Epithelial cell of esophagus (primary cell): ENCODE data around the gene P3R3URF.

Source experiments
- DNase-seq: peaks from one replicate; pipeline ENCODE4 v3.0.0; 2010; ENCODE audit warnings: low read depth
- H3K4me3 ChIP-seq: 2 replicates; pipeline ENCODE4 v1.5.1; 2011; ENCODE audit warnings: mild to moderate bottlenecking, low read length, control low read depth
- TF ChIP-seq, protein P1 (sequence below): IDR thresholded peaks from 2 replicates; pipeline ENCODE4 v1.5.1; 2011; ENCODE audit warnings: low read depth, mild to moderate bottlenecking, low read length, control low read depth, inconsistent platforms; ENCODE audit not compliant: insufficient read depth; ENCODE audit errors: missing control alignments

P3R3URF gene

DNA sequence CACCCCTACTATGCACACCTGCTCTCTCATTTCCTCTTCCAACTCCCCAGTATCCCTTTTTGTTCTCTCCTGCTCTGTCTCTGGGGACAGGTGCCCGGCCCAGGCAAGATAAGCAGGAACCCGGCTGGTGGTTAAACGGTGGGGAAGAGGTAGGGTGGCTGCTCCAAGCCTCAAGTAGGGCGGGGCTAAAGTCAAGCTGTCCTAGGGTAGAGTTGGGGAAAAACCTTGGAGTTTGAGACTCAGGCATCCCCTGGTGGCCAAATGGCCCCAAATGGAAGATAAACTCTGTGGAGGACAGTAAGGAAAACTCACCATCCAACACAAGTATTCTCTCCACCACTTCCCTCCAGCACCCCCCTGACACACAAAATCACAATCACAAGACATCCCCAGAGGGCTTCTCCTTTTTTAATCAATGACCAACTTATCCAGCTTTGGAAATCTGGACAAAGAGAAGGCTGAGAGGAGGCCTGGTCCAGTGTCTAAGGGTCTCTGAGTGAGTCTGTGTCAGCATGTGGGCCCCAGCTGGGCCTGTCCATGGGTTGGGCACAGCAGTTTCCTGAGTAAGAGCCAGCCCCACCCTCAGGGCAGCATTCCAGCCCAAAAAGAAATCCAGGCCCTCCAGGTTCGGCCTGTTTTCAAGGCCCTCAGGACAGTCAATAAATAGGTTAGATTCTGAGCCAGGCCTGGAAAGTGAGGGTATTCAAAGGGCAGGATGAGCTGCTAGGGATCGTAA is 12.2 kb upstream of the P3R3URF start:
- TF ChIP-seq, protein P1, sequence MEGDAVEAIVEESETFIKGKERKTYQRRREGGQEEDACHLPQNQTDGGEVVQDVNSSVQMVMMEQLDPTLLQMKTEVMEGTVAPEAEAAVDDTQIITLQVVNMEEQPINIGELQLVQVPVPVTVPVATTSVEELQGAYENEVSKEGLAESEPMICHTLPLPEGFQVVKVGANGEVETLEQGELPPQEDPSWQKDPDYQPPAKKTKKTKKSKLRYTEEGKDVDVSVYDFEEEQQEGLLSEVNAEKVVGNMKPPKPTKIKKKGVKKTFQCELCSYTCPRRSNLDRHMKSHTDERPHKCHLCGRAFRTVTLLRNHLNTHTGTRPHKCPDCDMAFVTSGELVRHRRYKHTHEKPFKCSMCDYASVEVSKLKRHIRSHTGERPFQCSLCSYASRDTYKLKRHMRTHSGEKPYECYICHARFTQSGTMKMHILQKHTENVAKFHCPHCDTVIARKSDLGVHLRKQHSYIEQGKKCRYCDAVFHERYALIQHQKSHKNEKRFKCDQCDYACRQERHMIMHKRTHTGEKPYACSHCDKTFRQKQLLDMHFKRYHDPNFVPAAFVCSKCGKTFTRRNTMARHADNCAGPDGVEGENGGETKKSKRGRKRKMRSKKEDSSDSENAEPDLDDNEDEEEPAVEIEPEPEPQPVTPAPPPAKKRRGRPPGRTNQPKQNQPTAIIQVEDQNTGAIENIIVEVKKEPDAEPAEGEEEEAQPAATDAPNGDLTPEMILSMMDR = peak; percentile 9
- H3K4me3 ChIP-seq = no peak overlapping the region
- DNase-seq = peak; percentile 54

DNA sequence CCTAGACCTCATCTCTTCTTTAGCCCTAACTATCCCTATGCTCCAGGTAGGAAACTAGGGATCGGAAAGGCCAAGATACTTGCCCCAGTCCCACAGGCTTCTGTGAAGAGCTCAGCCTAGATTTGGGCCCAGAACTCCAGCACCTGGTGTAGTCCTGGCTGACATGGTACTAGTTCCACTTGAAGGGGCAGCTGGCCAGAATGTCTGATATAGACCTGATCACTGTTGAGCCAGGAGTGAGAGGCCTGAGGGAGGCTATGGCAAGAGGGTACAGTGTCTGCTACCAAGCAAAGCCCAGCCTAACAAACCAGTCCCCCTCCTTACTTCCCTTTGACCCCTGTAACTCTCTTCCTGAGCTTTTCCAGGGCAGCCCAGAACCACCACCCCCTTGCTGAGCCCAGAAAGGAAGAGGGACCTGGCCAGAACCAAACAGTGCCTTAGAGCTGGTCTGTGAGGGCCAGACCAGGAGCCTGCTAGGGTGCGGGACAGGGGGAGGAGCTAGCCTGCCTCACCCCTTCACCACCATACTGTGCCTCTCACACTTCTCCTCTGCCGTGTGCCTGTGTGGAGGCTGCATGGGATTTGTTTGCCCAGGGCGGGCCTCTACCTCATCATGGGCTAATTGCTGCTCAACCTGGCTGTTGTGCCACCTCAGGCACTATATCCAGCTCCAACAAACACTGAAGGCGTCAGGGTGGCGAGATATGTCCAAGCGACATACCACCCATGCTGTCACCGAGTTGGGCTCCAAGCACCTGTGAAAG is 11.0 kb upstream of the P3R3URF start:
- no peak for DNase-seq
- no peak overlapping the region for H3K4me3 ChIP-seq
- TF ChIP-seq, protein P1 = no peak

DNA sequence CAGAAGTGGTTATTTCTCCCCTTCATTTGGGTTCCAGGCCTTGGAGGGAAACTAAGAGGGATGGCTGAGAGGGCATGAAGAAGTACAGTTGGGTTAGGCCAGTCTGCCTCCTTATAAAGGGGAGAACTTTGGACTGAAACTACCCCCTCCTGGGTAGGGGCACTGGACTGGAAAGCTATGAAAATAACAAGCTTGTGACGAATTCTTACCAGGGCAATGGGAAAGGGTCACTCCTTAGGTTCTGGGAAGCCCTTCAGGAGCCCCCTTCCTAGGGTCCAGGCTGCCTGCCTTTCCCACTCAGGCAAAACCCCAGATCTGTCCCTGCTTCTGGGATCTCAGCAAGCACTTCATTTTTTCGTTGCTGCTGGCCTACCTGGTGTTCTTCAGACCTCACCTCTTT is 9.8 kb upstream of the P3R3URF start:
- no peak for DNase-seq
- TF ChIP-seq, protein P1 = no peak
- no peak overlapping the region for H3K4me3 ChIP-seq

DNA sequence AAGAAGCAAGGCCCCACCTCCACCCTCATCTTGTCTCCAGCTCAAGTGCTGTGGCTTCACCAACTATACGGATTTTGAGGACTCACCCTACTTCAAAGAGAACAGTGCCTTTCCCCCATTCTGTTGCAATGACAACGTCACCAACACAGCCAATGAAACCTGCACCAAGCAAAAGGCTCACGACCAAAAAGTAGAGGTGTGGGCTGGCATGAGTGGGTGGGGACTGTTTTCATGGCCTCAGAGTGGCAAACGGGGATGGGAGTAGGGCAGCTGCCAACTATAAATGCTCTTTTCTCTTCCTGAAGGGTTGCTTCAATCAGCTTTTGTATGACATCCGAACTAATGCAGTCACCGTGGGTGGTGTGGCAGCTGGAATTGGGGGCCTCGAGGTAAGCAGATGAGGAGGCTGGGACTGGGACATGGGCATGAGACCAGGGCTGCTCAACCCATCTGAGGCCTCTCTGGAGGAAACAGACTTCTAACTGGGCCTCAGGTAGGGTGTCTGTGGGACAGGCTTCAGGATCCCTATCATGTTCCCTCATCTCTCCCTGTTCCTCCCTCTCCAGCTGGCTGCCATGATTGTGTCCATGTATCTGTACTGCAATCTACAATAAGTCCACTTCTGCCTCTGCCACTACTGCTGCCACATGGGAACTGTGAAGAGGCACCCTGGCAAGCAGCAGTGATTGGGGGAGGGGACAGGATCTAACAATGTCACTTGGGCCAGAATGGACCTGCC is 8.8 kb upstream of the P3R3URF start:
- no peak overlapping the region for H3K4me3 ChIP-seq
- DNase-seq = no peak
- TF ChIP-seq, protein P1 = no peak

DNA sequence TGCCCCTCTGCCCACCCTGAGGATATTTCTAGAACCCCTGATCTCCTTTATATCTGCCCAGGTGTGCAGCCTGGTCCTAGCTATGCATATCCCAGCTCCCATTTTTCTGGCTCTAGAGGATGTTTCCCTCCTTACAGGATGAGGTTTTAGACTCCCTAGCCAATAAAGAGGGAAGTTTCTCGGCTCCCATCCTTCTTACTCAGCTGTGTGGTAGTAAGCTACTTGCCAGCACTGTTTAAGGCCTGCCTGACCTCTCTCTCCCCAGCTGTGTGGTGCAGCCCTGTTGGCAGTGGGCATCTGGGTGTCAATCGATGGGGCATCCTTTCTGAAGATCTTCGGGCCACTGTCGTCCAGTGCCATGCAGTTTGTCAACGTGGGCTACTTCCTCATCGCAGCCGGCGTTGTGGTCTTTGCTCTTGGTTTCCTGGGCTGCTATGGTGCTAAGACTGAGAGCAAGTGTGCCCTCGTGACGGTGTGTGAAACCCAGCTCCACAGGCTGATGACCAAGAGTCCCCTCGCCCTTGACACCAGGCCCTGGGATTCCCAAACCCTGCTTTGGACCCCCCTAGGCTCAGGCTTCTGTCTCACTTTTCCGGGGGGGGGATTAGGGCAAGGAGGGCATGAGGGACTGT is 7.8 kb upstream of the P3R3URF start:
- DNase-seq = no peak

More for the DNA sequence above, 7.8 kb upstream of the P3R3URF start:
- H3K4me3 ChIP-seq = no peak overlapping the region
- TF ChIP-seq, protein P1 = no peak
